Stimulated activated naive CD4-positive, alpha-beta T cell (primary cell): Measurements from ENCODE around the gene ZNF180.
A peak's percentile ranks its signal among the peaks of the same experiment; 100 is the strongest.
"Not testable (repeated sequence)": the region's sequence is repeated elsewhere in the genome, so short reads cannot be mapped to it uniquely, and the experiment has no call there.

Source experiments
- DNase-seq, 6 experiments: peaks; one replicate each; lab custom pipeline; 2025; lab: John Stamatoyannopoulos, UW

The ZNF180 gene

GRCh38 chr19:44499962-44500949 lies at the start of gene ZNF180:
Gene ZNF180 (minus strand): TSS chr19:44500522. CDS start chr19:44497334, 3,188 bp downstream.
- DNase-seq: peak; percentile 82 to 94 (median 92)

DNA sequence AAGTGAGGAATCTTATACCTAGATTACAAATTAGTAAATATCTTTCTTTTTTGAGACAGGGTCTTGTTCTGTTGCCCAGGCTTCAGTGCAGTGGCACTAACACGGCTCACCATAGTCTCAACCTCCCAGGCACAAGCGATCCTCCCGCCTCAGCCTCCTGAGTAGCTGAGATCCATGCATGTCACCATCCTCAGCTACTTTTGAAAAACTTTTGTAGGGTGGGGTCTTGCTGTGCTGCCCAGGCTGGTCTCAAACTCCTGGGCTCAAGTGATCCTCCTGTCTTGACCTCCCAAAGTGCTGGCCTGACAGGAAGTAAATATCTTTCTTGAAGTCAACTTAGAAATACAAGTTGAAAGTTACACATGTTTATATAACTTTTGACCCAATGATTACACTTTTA lies 49.2 kb upstream of the ZNF180 start:
- DNase-seq: no peak

DNA sequence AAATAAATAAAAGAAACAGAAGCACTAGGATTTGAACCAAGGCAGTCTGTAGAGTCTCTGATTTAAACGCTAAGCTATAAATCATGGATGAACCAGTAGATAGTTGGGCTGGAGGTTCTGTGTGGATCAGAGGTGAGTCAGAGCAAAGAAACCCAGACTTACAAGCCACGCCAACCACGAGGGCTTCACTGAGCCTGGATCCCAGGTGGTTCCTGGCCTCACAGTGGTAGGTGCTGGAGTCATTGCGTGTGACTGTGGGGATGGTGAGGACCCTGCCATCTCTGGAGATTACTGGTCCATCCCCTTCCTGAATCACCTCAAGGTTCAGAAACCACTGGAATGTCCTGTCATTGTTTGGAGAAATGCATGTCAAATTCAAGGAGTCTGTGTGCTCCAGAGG lies 48.4 kb upstream of the ZNF180 start:
- no peak for DNase-seq

DNA sequence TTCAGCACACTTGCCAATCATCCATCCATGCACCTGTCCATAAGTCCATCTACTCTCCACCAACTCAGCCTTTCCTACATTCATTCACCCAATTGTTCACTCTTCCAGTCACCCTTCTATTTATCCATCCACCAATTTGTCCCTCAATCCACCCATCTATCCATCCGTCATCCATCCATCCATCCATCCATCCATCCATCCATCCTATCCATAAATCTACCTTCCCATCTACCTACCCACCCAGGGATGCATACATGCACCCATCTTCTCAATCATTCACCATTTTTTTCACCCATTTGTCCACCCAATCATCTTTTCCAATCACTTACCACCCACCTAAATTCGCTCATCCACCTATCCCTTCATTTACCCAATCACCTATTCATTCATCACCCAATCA lies 43.7 kb upstream of the ZNF180 start:
- DNase-seq: no peak

DNA sequence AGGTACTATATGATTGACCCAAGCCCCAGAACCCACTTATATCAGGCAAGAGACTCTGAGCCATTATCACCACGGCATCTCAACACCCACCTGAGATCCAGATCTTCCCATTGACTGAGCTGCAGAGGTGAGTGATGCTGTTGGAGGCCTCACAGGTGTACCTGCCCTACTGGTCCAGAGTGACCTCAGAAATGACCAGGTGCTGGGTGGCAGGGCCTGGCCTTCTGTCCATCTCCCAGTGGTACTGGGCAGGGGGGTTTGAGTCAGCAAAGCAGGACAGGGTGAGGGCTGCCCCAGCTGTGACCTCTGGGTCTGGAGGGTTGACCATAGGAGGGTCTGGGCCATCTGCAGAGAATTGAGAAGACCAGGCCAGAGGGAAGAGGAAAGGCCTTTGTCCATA lies 42.3 kb upstream of the ZNF180 start:
- DNase-seq: no peak

DNA sequence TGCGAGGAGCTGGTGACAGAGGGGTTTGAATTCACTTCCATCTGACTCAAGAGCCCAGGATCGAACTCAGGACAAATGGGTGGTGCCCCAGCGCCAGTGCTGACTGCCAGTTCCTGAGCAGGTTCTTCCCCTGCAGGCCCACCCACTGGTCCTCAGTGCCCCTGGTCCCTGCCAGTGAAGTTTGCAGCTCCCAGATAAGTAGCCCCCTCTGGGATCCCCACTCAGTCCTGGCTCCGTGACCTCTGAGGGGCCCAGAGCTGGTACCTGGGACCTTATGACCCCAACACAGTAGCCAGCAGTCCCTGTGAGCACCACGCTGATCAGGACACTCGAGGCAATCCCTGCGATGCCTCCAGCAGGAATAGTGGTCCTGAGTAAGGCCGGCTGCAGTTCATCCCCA lies 40.4 kb upstream of the ZNF180 start:
- no peak for DNase-seq

GRCh38 chr19:44539991-44540390 lies 39.7 kb upstream of the ZNF180 start:
- no peak for DNase-seq

- DNase-seq: no peak
Measured at GRCh38 chr19:44539236-44539826, 39.0 kb upstream of the ZNF180 start.

DNA sequence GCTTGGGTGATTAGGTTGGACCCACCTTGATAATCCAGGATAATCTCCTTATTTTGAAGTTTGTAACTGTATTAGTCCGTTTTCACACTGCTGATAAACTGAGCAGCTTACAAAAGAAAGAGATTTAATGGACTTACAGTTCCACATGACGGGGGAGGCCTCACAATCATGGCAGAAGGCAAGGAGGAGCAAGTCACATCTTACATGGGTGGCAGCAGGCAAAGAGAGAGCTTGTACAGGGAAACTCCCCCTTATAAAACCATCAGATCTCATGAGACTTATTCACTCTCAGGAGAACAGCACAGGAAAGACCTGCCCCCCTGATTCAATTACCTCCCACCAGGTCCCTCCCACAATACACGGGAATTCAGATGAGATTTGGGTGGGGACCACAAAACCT lies 35.0 kb upstream of the ZNF180 start:
- DNase-seq: not testable (repeated sequence)

GRCh38 chr19:44532819-44533218 lies 32.5 kb upstream of the ZNF180 start:
- DNase-seq: no peak

- DNase-seq: no peak
Measured at GRCh38 chr19:44530777-44531176, 30.5 kb upstream of the ZNF180 start.

- DNase-seq: no peak
Measured at GRCh38 chr19:44529536-44529935, 29.2 kb upstream of the ZNF180 start, which contains the start of gene CEACAM20. Gene CEACAM20 (minus strand): TSS chr19:44529675. CDS start chr19:44529509, 166 bp downstream.

GRCh38 chr19:44527554-44527953 lies 27.2 kb upstream of the ZNF180 start:
- DNase-seq: no peak

GRCh38 chr19:44525721-44526430 lies 25.6 kb upstream of the ZNF180 start:
- no peak for DNase-seq

DNA sequence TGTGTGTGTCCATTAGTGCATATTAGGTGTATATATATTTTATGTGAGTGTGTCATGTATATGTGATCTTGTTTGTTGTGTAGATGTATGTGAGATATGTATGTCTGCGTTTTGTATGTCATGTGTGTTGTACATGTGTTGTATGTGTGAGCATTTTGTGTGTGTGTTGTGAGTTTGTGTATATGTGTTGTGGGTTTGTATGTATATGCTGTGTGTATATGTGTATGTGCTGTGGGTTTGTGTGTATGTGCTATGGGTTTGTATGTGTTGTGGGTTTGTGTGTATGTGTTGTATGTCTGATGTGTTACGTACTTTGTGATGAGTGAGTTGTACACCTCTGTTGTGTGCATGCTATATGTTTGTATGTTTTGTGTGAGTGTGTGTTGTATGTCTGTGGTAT lies 21.0 kb upstream of the ZNF180 start:
- DNase-seq: no peak

- DNase-seq: no peak
Measured at GRCh38 chr19:44517146-44517545, 16.8 kb upstream of the ZNF180 start.

DNA sequence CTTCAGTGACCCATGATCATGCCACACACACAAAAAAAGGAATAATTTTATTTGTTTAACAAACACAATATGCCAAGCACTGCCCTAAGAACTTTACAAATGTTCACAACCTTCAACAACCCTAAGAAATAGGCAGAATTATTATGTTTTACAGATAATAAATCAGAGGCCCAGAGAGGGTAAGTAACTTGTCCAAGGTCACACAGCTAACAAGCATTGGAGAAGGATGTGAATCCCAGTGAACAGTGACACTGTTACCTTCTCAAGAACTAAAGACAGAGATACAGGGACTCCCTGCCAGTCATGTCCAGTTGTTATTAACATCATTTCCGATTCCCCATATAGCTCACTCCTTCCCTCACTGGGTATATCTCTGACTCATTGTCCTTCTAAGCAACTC lies 15.6 kb upstream of the ZNF180 start:
- no peak for DNase-seq

DNA sequence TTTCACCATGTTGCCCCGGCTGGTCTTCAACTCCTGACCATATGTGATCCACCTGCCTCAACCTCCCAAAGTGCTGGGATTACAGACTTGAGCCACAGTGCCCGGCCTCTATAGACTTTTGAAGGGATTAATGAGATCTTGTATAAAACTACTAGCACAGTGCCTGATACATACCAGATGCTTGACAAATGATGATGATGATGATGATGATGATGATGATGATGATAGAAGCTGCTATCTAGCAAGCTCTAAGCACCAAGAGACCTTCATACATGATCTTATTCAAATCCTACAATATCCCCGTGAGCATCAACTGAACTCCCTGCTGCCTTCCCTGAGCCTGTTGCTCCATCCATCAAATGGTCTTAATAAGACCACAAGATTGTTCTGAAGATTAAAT lies 14.7 kb upstream of the ZNF180 start:
- no peak for DNase-seq

GRCh38 chr19:44512326-44513298 lies 12.3 kb upstream of the ZNF180 start:
- DNase-seq: no peak

GRCh38 chr19:44509478-44509877 lies 9.2 kb upstream of the ZNF180 start:
- DNase-seq: no peak

GRCh38 chr19:44499559-44499958 lies 763 bp downstream of the ZNF180 start:
- DNase-seq: no peak
